NCI-H1048 (cell line): ENCODE measurements around the gene TNNI3K.

Experiments used
- DNase-seq: peaks from one replicate; lab custom pipeline; 2025; lab: John Stamatoyannopoulos, UW

TNNI3K gene

DNA sequence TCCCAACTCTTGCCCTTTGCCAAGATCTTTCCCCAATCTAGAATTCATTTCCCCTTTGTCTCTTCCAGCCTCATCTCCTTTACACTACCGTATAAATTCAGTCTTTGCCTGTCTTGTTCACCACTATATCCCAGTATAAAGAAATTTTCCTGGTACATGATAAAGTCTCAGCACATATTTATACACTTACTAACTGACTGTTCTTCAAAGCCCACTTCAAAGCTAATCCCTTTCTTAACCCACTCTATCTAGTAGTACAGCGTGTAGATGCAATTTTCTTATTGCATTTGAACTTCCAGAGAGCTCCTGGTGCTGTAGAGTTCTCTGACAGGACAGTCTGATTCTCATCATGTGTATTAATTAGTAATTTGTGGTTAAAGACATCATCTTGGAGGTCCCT, 199.1 kb downstream of the TNNI3K start:
- no peak for DNase-seq

DNA sequence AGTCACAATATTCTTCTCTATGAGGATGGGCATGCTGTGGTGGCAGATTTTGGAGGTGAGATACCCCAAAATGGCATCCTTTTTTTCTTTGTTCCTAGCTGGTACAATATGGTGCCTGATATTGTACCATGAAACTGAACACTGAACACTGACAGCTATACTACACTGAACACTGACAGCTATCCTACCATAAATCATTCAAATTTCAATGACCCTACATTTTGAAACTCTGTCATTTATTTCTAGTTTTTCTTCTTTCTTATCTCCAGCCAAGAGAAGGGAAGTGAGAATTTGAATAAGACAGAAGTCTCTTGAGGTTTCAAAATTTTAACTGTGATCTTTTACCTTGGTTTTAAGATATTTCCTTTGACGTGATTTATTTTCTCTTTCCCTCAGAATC, 200.9 kb downstream of the TNNI3K start:
- DNase-seq = no peak

DNA sequence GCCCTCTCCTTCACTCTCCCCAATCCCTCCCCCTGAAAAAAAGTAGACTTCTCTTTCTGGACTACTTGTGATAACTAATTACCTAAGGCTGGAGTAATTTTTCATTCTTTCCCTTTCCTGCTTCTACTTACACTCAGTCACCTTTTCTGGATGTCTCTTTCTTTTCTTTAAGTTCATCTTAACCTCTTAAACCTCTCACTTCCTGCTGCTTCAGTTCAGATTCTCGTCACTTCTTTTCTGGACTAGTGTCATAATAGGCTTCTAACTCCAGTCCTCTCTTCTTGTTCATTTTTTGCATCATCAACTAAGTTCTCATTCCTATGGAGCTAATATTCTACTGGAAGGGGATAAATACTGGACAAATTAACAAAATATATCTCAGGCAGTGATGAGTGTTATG, 201.8 kb downstream of the TNNI3K start:
- DNase-seq = no peak

DNA sequence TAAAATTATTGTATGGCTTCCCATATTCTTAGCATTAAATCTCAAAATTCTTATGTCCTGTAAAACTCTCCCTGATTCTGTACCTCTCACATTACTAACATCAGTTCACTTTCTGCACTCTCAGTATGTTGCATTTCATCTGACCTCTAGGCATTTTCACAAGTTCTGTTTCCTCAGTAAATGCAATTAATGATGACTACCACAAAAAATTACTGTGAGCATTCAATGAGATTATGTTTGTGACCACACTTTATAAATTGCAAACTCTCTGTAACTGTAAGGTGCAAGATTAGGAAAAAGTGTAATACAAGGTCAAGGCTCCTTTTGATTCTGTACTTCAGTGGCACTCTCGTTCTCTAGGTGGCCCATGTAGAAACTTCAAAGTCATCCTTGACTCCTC, 216.8 kb downstream of the TNNI3K start:
- DNase-seq = no peak

DNA sequence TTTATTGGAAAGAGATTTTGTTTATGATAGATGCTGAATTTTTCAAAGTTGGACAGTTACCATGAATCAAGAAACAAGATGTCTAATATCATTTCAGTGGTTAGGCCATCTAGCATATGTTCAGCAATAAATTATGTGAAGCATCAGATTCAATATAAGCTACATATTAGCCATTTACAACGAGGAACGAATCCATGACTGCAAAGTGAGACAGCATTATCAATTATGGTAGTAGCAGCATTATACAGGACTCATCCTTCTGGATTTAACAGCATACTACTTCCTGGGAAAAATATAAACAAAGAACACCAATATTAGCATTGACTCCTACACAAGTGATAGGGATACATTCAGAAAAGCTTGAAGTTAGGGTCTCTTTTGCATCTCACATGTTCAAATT, 218.1 kb downstream of the TNNI3K start:
- DNase-seq = no peak

DNA sequence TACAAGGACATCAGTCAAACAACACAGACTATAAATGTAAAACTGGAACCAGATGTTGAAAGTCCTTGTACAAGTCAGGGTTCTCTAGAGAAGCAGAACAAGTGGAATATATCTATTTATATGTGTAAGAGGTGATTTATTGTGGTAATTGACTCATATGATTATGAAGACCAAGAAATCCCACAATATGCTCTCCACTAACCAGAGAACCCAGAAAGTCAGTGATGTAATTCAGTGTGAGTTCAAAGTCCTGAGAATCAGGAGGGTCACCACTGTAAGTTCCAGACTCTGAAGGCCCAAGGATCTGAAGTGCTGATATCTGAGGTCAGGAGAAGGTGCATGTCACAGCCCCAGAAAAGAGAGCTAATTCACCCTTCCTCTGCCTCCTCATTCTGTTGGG, 220.2 kb downstream of the TNNI3K start:
- no peak for DNase-seq

DNA sequence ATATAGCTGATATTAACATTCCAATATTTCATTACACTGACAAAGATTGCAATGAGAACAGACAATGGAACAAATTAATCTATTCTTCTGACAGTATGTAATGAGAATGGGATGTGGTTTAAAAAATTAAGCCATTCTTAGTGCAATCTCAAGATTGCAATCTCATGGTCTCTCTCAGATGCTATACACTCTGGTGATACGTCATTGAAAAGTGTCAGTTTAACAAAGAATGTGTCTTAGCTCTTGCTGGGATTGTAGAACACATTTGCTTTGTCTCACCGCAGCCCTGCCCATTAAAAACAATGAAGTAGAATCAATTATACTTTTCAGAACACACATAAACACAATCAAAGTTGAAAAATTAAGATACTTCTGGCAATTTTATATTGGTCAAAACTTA, 222.1 kb downstream of the TNNI3K start:
- DNase-seq = no peak

DNA sequence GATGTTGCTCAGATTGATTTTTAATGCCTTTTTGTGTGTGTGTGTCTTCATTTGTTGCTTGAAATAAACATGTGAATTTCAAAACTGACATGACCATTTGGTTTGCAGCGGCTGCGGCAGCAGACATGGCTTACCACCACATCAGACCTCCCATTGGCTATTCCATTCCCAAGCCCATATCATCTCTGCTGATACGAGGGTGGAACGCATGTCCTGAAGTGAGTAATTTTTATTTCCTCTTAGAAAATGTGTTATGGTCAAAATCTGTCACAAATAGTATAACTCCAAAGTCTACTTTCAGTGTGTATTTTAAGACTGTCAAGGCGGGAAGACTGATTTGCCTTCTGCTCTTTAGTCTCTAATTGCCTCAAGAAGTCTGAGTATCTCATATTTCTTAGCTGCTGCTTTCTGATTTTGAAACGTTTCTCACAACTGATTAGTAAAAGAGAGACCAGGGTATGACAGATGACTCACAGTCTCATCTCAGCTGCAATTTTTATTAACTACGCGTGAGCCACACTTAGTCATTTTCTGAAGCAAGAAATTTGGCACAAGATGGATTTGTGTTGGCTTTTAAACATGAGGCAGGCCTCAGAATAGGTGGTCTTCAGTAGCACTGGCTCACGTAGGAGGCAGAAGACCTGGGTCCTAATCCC, 228.3 kb downstream of the TNNI3K start:
- no peak for DNase-seq

DNA sequence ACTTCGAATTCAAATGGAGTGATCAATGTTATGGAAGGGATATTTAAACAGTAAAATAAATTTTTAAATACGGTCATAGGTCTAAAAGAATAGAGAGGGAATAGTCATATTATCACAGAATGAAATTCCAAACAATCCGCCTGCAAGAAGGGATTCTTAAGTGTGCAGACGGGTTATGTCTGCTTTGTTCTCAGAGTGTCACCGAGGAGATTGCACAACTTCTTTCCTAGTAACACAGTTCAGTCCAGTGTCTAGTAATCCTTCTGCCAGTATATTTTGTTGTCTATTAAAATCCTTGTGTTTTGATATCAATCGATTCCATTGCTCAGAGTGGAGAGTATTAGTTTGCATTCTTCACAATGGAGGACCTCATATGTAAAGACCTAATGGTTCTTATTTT, 228.8 kb downstream of the TNNI3K start:
- DNase-seq = no peak

DNA sequence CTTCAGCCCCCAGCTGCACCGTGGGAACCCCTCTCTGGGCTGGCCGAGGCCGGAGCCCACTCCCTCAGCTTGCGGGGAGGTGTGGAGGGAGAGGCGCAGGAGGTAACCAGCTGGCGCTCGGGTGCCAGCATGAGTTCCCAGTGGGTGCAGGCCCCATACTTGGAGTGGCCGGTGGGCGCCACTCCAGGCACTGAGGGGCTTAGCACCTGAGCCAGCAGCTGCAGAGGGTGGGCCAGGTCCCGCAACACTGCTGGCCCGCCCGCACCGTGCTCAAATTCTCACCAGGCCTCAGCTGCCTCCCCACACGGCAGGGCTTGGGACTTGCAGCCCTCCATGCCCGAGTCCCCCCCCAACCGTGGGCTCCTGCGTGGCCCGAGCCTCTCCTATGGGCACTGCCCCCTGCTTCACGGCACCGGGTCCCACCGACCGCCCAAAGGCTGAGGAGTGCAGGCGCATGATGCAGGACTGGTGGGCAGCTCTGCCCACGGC, 230.1 kb downstream of the TNNI3K start:
- no peak for DNase-seq

DNA sequence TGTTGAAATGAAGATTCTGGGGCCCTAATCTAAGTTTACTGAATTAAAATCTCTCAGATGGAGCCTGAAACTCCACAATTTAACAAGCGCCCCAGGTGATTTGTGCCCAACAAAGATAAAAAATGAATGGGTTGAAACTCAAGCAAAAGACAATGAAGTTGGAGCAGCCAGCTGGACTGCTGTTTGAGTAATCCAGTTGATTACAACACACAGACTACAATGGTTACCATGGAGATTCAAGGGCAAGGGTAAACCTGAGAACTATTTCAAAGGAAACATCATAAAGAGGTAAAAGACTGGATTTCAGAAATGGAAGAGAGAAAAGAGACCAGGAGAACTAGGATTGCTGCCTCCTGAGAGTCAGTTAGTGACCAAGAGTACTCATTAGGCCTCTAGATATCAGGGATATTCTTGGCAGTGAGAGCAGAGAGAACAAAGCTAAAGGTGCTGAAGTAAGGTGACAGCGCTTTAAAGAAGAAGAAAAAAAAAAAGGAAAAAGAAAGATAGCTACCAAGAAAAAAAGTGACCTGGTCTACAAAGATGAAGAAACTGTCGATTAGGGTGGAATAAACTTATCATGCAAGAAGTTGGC, 232.7 kb downstream of the TNNI3K start:
- no peak for DNase-seq

DNA sequence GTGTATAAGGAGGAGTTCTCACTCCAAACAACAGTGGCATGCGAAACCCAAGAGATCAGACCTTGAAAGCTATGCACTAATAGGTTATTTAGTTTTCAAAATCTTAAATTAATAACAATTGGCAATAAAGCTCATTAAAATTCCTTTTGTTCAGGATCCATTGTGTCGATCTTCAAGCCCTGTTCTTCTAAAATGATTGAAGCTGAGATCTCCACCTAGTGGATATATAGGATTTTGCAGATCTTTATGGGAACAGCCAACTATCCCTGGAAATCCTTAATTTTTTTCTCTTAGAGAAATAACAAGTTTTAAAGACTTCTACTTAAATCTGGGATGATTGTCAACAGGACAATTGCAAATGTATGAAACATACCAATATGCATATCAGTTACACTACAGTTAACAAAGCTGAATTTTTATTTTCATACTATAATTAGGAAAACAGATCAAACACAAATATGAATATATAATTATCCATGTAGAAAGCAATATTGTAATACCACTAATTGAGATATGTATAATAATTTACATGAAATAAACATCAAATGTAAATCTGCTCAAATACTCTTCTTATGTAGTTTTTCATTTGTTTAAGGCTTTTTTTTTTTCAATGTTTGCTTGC, 233.9 kb downstream of the TNNI3K start:
- no peak for DNase-seq

DNA sequence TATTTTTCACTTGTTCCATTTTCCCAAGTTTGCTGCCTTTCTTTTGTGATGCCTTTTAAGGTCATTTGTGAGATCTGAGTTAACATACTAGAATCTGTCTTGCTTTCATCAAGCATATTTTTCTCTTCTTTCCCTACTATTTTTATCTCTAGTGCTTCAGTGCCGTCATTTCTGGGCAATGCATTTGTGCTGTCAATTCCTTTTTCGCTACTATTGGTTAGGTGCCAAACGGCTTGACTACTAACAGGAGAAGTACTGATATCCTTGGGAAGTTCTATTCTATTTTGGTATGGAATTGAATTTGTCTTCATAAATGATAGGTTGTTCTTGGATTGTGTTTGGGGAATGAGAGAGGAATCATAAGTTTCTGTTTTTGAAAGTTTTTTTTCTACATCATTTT, 235.1 kb downstream of the TNNI3K start:
- DNase-seq = no peak

DNA sequence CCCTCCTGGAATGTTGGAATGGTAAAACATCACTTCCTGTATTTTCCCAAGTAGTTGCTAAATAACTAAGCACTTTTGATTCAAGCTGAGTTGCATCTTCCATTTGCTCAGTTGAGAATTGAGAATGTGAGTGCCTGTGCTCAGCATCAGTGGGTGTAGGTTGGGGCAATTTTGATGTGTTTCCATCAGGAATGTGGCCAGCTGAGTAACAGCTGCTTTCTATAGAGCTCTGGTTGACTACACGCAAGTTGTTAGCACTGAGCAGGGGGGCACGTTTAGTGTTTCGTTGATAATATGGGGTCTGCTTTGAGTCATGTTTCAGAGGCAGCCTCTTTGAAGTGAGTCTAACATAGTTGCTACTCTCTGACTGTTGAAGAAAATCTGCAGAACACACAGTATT, 235.7 kb downstream of the TNNI3K start:
- no peak for DNase-seq

DNA sequence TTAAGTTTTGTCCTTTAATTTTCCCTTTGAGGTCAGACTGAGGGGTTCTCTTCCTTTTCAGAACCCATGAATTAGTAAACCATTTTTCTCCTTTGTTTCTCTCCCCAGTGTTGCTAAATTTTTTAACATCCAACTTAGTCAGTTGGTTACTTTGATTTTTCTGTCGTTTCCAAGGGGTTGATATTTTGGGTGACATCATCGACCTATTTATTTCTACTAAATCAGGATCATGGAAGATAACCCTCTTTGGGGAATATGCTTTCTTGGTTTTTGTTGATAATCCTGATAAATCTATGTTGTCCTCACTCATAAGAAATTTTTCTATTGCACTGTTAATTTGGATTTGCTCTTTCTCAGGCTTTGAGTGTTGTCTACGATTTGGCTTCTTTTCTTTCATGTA, 236.3 kb downstream of the TNNI3K start:
- no peak for DNase-seq

DNA sequence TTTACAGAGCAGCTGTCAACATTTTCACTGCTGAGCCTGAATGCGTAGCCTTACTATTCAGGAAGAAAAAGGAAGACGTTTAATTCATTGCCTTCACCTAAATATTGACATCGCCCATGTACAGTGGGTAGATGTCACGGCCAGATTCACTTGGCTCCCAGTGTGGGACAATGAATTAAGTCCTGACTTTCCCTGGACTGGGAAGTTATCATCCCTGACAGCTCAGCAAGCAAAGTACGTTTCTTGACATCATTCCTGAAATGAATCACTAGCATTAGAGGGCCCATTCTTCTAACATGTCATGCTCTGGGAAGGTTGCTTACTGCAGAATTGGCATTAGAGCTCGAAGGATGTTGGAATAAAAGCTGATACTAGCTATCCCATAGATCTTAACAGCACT, 239.4 kb downstream of the TNNI3K start:
- no peak for DNase-seq

DNA sequence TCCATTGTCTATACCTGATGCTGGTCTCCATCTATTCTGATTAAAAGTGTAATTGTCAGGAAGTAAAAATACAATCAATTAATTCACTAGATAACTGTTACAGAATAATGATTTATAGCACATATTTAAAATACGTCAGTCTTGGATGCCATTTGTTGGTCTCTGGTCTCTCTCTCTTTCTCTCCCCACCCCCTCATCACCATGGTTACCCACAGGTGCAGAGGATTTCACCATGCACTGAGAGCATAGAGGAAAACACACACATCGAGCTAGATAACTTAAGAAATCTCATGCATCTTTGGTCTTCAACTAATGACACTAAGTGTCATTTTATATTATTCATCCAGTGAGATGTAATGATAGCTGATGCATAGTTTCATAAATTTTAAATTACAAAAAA, 243.8 kb downstream of the TNNI3K start:
- no peak for DNase-seq

DNA sequence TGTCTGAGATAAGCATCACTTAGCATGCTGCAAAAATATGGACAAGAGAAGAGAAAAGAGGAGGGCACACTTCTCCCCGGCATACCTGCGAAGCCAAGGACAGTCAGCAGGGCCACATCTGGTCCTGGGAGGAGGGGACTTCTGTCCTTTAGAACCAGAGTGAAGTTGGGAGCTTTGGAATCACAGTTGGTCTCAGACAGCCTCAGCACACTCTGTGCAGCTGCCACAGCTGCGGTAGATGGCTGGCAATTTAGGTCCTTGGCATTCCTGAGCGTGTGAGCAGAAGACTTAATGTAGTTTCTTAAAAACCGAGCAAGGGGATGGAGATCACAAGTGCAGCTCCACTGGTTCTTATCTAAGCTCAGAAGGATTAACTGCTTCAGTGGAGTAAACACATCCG, 244.9 kb downstream of the TNNI3K start:
- no peak for DNase-seq

DNA sequence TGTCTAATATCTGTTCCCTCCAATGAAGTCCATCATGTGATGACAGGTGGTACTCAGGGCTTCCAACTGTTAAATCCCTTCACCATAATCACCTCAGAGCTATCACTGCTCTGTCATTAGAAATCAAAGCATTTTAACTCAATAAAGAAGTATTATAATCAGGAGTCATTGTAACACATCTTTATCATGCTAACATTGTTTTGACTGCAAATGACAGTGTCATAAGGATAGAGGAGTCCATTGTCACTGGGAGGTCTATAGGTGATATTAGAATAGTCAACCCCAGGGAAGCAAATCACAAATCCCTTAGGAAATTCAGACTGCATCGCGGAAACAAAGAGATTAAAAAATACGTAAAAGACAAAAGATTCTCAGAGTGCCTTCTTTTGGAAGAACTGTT, 246.4 kb downstream of the TNNI3K start:
- DNase-seq = no peak

DNA sequence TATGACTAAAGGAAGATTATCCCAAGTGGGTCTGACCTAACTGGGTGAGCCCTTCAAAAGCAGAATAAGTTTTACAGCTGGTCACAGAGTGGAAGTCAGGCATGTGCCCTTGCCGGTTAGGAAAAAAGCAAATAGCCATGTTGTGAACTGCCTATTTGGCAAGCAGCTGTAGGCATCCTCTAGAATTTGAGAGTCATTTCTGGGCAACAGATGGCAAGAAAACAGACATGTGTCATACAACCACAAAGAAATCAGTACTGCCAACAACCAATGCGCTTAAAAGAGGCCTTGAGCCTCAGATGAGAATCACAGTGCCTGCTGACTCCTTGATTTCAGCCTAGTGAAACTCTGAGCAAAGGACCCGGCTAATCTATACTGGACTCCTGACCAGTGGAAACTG, 250.4 kb downstream of the TNNI3K start:
- DNase-seq = no peak

DNA sequence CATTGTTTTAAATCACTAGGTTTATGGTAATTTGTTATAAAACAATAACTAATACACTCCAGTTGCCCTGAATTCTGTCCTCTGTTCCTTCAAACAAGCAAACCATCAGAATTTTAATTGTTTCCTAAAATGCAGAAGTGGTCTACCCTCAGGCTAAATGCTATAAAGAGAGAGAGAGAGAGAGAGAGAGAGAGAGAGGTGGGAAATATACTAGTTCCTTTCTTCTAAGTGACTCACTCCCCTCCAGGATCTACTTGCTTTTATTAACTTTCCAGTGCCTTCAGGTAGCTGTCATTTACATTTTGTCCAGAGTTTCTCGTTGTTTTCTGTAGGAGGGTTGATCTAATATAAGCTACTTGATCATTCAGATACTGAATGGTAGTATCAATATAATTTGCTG, 250.8 kb downstream of the TNNI3K start:
- no peak for DNase-seq

DNA sequence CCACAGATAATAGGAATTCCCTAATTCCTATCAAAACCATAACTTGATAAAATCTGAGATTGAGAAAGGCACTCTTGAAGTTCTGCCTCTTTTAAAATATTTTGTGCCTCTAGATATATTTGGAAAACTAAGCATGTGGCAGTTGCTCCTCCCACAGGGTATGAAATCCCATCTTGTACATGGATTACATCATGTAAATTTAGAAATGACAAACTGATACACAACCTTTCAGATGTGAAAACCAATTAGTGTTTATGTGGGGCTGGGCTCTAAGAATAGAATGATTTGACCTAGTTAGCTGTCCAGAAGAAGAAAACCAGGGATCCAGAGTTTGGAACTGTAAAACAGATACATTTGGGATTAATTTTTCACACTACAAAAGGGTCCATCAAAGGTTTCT, 261.5 kb downstream of the TNNI3K start:
- DNase-seq = no peak

DNA sequence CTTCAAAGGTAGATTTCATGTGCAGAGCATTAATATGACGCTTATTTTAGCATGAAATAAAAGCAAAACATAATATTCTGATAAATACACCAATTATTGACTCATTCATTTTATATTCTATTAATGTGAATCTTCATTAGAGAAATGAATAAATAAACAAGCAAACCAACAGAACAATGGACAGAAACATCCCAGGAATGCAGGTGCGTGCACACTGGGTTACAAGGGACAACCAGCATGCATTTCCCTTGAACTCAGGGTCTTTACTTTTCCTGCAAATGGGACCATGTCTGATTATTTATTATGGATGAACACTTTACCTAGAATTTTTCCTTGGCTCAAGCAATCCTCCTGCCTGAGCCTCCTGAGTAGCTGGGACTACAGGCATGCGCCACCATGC, 263.7 kb downstream of the TNNI3K start:
- no peak for DNase-seq

DNA sequence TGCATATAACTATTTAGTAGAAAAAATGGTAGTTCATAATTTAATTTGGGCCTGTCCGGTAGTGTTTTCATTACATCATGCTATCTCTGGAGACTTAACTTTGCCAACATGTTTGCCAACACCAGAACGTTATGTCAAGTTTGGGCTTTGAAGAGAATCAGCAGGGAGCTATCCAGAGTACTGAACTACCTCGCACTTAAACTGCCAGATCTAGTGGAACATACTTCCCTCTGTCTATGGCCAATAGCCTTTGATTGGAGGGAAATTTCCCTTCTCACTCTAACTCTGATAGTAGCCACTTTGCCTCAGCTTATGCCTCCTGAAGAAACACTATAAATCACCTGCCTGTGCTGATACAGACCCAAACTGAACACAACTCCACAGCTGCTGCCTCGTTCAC, 267.2 kb downstream of the TNNI3K start:
- DNase-seq = no peak
